ENCODE data around the gene ALDH3A2.

Gene ALDH3A2

DNA sequence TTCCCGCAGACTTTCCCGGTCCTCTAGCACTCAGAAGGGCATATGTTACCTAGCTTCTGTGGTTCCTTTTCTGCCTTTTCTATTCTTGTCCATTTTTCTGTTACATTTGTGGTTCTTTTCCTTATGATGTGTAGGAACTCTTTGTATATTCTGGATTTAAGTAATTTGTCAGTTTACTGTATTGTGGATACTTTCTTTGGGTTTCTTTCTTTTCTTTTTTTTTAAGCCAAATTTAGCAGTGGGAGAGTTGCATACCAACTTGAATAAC, 657 bp downstream of the ALDH3A2 start:
- Histone ChIP-seq H2AFZ (ENCODE audit: low read depth, low read length) (no peak overlapping the region), H3K79me2 (ENCODE audit: insufficient read depth, low read length) (no peaks in the 10 kb centered on the region)
- no peak for DNase-seq

DNA sequence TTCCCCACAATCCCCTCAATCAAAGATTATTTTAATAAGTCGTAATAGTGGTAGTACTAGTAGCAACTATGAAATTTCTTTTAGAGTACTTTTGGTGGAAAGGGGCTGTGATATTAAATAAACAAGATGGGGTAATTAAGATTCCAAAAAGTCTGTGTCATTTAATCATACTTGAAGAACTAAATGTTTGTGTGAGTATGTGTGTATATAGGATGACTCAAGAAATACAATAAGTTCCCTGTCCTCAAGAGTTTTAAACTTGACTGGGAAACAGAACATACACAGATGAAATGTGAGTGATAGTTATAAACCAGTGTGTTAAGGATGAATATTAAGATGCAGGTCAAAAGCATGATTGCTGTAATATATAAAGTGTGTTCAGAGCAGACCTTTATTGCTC, 2.3 kb downstream of the ALDH3A2 start:
- H3K27me3 ChIP-seq (ENCODE audit: insufficient read depth, low read length, poor library complexity), result peaks cover 8% of the 10 kb centered on the region
- ATAC-seq (ENCODE audit: insufficient read depth, low read depth) (no peak), DNase-seq (no peak)
- TF ChIP-seq EZH2 (IDR thresholded peaks at IDR 0.05; ENCODE audit: borderline replicate concordance, low read depth, low read length, severe bottlenecking), result no peak
- TF ChIP-seq, protein P1, sequence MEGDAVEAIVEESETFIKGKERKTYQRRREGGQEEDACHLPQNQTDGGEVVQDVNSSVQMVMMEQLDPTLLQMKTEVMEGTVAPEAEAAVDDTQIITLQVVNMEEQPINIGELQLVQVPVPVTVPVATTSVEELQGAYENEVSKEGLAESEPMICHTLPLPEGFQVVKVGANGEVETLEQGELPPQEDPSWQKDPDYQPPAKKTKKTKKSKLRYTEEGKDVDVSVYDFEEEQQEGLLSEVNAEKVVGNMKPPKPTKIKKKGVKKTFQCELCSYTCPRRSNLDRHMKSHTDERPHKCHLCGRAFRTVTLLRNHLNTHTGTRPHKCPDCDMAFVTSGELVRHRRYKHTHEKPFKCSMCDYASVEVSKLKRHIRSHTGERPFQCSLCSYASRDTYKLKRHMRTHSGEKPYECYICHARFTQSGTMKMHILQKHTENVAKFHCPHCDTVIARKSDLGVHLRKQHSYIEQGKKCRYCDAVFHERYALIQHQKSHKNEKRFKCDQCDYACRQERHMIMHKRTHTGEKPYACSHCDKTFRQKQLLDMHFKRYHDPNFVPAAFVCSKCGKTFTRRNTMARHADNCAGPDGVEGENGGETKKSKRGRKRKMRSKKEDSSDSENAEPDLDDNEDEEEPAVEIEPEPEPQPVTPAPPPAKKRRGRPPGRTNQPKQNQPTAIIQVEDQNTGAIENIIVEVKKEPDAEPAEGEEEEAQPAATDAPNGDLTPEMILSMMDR (IDR thresholded peaks at IDR 0.05; ENCODE audit: borderline replicate concordance, extremely low read depth, low read length, poor library complexity, severe bottlenecking), result no peak
- H3K4me1 ChIP-seq (ENCODE audit: insufficient read depth, low read length), result no peaks in the 10 kb centered on the region
- no peaks in the 10 kb centered on the region for H3K36me3 ChIP-seq (ENCODE audit: insufficient read depth, low read length)
- H3K4me3 ChIP-seq (ENCODE audit: low read depth in 1 of 2, low read length in 2 of 2), result no peak overlapping the region
- H2AFZ ChIP-seq (ENCODE audit: low read depth, low read length), result no peak overlapping the region
- no peaks in the 10 kb centered on the region for H3K79me2 ChIP-seq (ENCODE audit: insufficient read depth, low read length)
- H4K20me1 ChIP-seq (ENCODE audit: insufficient read depth, low read length), result no peaks in the 10 kb centered on the region
- H3K4me2 ChIP-seq (ENCODE audit: insufficient read depth, low read length), result no peak overlapping the region
- H3K9me3 ChIP-seq (ENCODE audit: insufficient read depth, low read length, severe bottlenecking), result no peaks in the 10 kb centered on the region
- H3K9ac ChIP-seq (ENCODE audit: low read depth, low read length), result no peak overlapping the region
- H3K27ac ChIP-seq (ENCODE audit: low read length), result no peak overlapping the region

More for the DNA sequence above, 657 bp downstream of the ALDH3A2 start:
- Histone ChIP-seq H3K4me1 (ENCODE audit: insufficient read depth, low read length) (no peaks in the 10 kb centered on the region), H3K27ac (ENCODE audit: low read length) (no peak overlapping the region), H4K20me1 (ENCODE audit: insufficient read depth, low read length) (no peaks in the 10 kb centered on the region), H3K9ac (ENCODE audit: low read depth, low read length) (no peak overlapping the region), H3K4me3 (ENCODE audit: low read depth in 1 of 2, low read length in 2 of 2) (no peak overlapping the region), H3K9me3 (ENCODE audit: insufficient read depth, low read length, severe bottlenecking) (no peaks in the 10 kb centered on the region), H3K27me3 (ENCODE audit: insufficient read depth, low read length, poor library complexity) (peaks cover 11% of the 10 kb centered on the region), H3K4me2 (ENCODE audit: insufficient read depth, low read length) (no peak overlapping the region), H3K36me3 (ENCODE audit: insufficient read depth, low read length) (no peaks in the 10 kb centered on the region)
- TF ChIP-seq, protein P1 (IDR thresholded peaks at IDR 0.05; ENCODE audit: borderline replicate concordance, extremely low read depth, low read length, poor library complexity, severe bottlenecking), result no peak
- TF ChIP-seq EZH2 (IDR thresholded peaks at IDR 0.05; ENCODE audit: borderline replicate concordance, low read depth, low read length, severe bottlenecking), result no peak
- ATAC-seq (ENCODE audit: insufficient read depth, low read depth), result no peak

DNA sequence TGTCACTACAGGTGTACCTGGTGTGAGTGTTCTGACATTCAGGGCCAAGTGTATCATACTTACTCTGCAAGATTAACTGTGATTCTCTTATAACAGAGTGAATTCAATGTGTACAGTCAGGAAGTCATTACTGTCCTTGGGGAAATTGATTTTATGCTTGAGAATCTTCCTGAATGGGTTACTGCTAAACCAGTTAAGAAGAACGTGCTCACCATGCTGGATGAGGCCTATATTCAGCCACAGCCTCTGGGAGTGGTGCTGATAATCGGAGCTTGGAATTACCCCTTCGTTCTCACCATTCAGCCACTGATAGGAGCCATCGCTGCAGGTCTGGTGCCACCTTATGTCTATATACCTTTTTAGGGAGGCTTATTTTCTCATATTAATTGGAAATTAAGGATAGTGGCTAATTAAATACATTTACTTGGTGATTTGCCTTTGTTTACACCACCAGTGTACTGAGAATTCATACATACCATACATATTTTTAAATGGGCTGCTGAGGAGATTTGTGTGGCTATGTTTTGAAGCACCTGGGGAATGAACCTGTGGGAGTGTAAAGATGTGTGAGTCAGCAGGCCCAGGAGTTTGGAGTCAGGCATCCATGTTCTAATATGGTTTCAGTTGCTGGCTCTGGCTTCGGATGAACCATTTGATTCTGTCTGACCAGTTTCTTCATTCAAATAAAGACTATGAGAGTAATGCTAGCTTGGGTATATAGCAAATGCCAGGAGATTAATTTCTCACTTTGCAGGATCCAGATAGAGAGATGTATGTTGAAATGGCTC, 3.1 kb downstream of the ALDH3A2 start:
- H3K27ac ChIP-seq (ENCODE audit: low read length), result no peak overlapping the region
- no peaks in the 10 kb centered on the region for H3K36me3 ChIP-seq (ENCODE audit: insufficient read depth, low read length)
- no peaks in the 10 kb centered on the region for H3K4me1 ChIP-seq (ENCODE audit: insufficient read depth, low read length)
- no peaks in the 10 kb centered on the region for H3K9me3 ChIP-seq (ENCODE audit: insufficient read depth, low read length, severe bottlenecking)
- no peak overlapping the region for H3K9ac ChIP-seq (ENCODE audit: low read depth, low read length)
- ATAC-seq (ENCODE audit: insufficient read depth, low read depth), result no peak
- peaks cover 8% of the 10 kb centered on the region for H3K27me3 ChIP-seq (ENCODE audit: insufficient read depth, low read length, poor library complexity)
- no peak overlapping the region for H3K4me2 ChIP-seq (ENCODE audit: insufficient read depth, low read length)
- H4K20me1 ChIP-seq (ENCODE audit: insufficient read depth, low read length), result no peaks in the 10 kb centered on the region
- no peak overlapping the region for H3K4me3 ChIP-seq (ENCODE audit: low read depth in 1 of 2, low read length in 2 of 2)
- H2AFZ ChIP-seq (ENCODE audit: low read depth, low read length), result no peak overlapping the region
- TF ChIP-seq EZH2 (IDR thresholded peaks at IDR 0.05; ENCODE audit: borderline replicate concordance, low read depth, low read length, severe bottlenecking), result no peak
- TF ChIP-seq, protein P1 (IDR thresholded peaks at IDR 0.05; ENCODE audit: borderline replicate concordance, extremely low read depth, low read length, poor library complexity, severe bottlenecking), result no peak
- no peaks in the 10 kb centered on the region for H3K79me2 ChIP-seq (ENCODE audit: insufficient read depth, low read length)
- no peak for DNase-seq

Data from DND-41 (cell line).